ENCODE data around the gene ORMDL1.
A peak's percentile ranks its signal among the peaks of the same experiment; 100 is the strongest.

The ORMDL1 gene

GRCh38 chr2:189821953-189822748, 38.0 kb upstream of the ORMDL1 start:
- ChIA-PET CTCF (no interaction called here), POLR2A (ENCODE audit: low non-redundant PET) (no interaction called here)
- DNase-seq (ENCODE audit: low spot score) = no peak
- peak overlapping the region; percentile 14; the same call in 1 of the 2 replicates for H3K27ac ChIP-seq
- no peak for TF ChIP-seq CTCF (conservative IDR thresholded peaks at IDR 0.05; ENCODE audit: low read depth)

GRCh38 chr2:189819297-189819704, 35.2 kb upstream of the ORMDL1 start:
- no peak overlapping the region for H3K27ac ChIP-seq
- ChIA-PET CTCF (no interaction called here), POLR2A (ENCODE audit: low non-redundant PET) (no interaction called here)
- no peak for TF ChIP-seq CTCF (conservative IDR thresholded peaks at IDR 0.05; ENCODE audit: low read depth)
- no peak for DNase-seq (ENCODE audit: low spot score)

GRCh38 chr2:189818249-189819038, 34.3 kb upstream of the ORMDL1 start:
- ChIA-PET CTCF (no interaction called here), POLR2A (ENCODE audit: low non-redundant PET) (no interaction called here)
- DNase-seq (ENCODE audit: low spot score) = no peak
- H3K27ac ChIP-seq = no peak overlapping the region
- no peak for TF ChIP-seq CTCF (conservative IDR thresholded peaks at IDR 0.05; ENCODE audit: low read depth)

GRCh38 chr2:189803431-189803830, 19.3 kb upstream of the ORMDL1 start:
- H3K27ac ChIP-seq = no peak overlapping the region
- ChIA-PET CTCF (interaction anchor here (0.7 kb wide), 1 partner anchor 272 kb away, joined by 3 read pairs; no protein-coding TSS in a partner anchor), POLR2A (ENCODE audit: low non-redundant PET) (no interaction called here)
- no peak for TF ChIP-seq CTCF (conservative IDR thresholded peaks at IDR 0.05; ENCODE audit: low read depth)
- DNase-seq (ENCODE audit: low spot score) = no peak

GRCh38 chr2:189802396-189802912, 18.3 kb upstream of the ORMDL1 start:
- DNase-seq (ENCODE audit: low spot score) = no peak
- POLR2A ChIA-PET (ENCODE audit: low non-redundant PET) = no interaction called here
- CTCF ChIA-PET = interaction anchor here (0.6 kb wide), 1 partner anchor 18 kb away, joined by 4 read pairs; no protein-coding TSS in a partner anchor
- no peak for TF ChIP-seq CTCF (conservative IDR thresholded peaks at IDR 0.05; ENCODE audit: low read depth)
- no peak overlapping the region for H3K27ac ChIP-seq

GRCh38 chr2:189799531-189799930, 15.4 kb upstream of the ORMDL1 start:
- peak; percentile 20 for DNase-seq (ENCODE audit: low spot score)
- POLR2A ChIA-PET (ENCODE audit: low non-redundant PET) = no interaction called here
- CTCF ChIA-PET = interaction anchor here (0.6 kb wide), 1 partner anchor 277 kb away, joined by 5 read pairs; no protein-coding TSS in a partner anchor
- no peak overlapping the region for H3K27ac ChIP-seq
- TF ChIP-seq CTCF (conservative IDR thresholded peaks at IDR 0.05; ENCODE audit: low read depth) = no peak

Data from RWPE1 (cell line).